GM12878 (cell line): ENCODE measurements around the gene IGFBP3. TPM values are rescaled to one million over a fixed set of nuclear protein-coding genes. Genes with fewer than 3 reads are reported as not detected.

Experiments used
- ATAC-seq: fragments of 200-7000 bp; cut with Tn5 transposase; 3 replicates; pipeline ENCODE4 v1.9.1; 2020; ENCODE audit warnings: mild to moderate bottlenecking, moderate library complexity
- BruUV-seq: library from RNA; stranded (reverse); fragments of 400-500 nt; replicated peaks from 2 replicates; lab custom pipeline; 2021; lab: Mats Ljungman, UMichigan
- CTCF ChIA-PET: fragments of 300-600 bp; sonication (Branson Sonifier 250); formaldehyde crosslinking; extraction: SDS; loops from one replicate; lab custom pipeline; 2021; ENCODE audit warnings: inconsistent platforms; lab: Yijun Ruan, JAX
- POLR2A ChIA-PET: fragments of 350-600 bp; formaldehyde crosslinking; extraction: SDS; loops from one replicate; lab custom pipeline; 2021; ENCODE audit warnings: inconsistent platforms; lab: Charles Lee
- RAD21 ChIA-PET: fragments of 300-600 bp; sonication (Branson Sonifier 250); formaldehyde crosslinking; loops from one replicate; lab custom pipeline; 2023; ENCODE audit warnings: antibody characterized with exemption; ENCODE audit not compliant: unreplicated experiment; lab: Charles Lee
- SMC1A ChIA-PET: fragments of 300-600 bp; sonication (Branson Sonifier 250); formaldehyde crosslinking; loops from one replicate; lab custom pipeline; 2023; ENCODE audit not compliant: unreplicated experiment, uncharacterized antibody; lab: Charles Lee
- DNase-seq: peaks from one replicate; pipeline ENCODE4 v3.0.0-alpha.2; 2011; ENCODE audit warnings: low read depth, low spot score
- FAIRE-seq: peaks from 3 replicates; lab custom pipeline; 2011; peaks lifted over from hg19 to GRCh38; lab: Jason Lieb, UNC
- H2AFZ ChIP-seq: 2 replicates; pipeline ENCODE4 v1.6.0; 2011; ENCODE audit warnings: low read depth, low read length, control low read depth; ENCODE audit not compliant: control insufficient read depth
- H3K27ac ChIP-seq: 2 replicates; pipeline ENCODE4 v1.5.1; 2011; ENCODE audit warnings: control low read depth; ENCODE audit not compliant: control insufficient read depth, insufficient read depth
- H3K27me3 ChIP-seq, 2 experiments: replicated peaks in 1 of 2; 2 replicates each; pipeline versions ENCODE4 v1.6.0 to v1.6.1; 2011; ENCODE audit warnings: low read length in 1 of 2; ENCODE audit not compliant: control insufficient read depth in 2 of 2, insufficient read depth in 2 of 2
- H3K36me3 ChIP-seq, 2 experiments: 2 replicates each; pipeline ENCODE4 v1.5.1; 2011; ENCODE audit warnings: low read length in 1 of 2; ENCODE audit not compliant: control insufficient read depth in 2 of 2, insufficient read depth in 2 of 2
- H3K4me1 ChIP-seq: 2 replicates; pipeline ENCODE4 v1.6.1; 2011; ENCODE audit warnings: mild to moderate bottlenecking, low read length, moderate library complexity, mixed read lengths; ENCODE audit not compliant: control insufficient read depth, insufficient read depth
- H3K4me2 ChIP-seq: 2 replicates; pipeline ENCODE4 v1.6.0; 2011; ENCODE audit warnings: control low read depth; ENCODE audit not compliant: control insufficient read depth, insufficient read depth
- H3K4me3 ChIP-seq: fragments of 200-600 bp; sonication (generic); 2 replicates; pipeline ENCODE4 v1.5.1; 2016
- H3K79me2 ChIP-seq: 2 replicates; pipeline ENCODE4 v1.6.0; 2011; ENCODE audit warnings: low read length; ENCODE audit not compliant: control insufficient read depth, insufficient read depth
- H3K9ac ChIP-seq: 2 replicates; pipeline ENCODE4 v1.8.0; 2011; ENCODE audit warnings: low read length, control low read depth, mixed read lengths; ENCODE audit not compliant: control insufficient read depth, insufficient read depth
- H3K9me3 ChIP-seq: replicated peaks from 3 replicates; pipeline ENCODE4 v1.5.1; 2011; ENCODE audit warnings: mild to moderate bottlenecking, low read length; ENCODE audit not compliant: control insufficient read depth, insufficient read depth
- H4K20me1 ChIP-seq: 2 replicates; pipeline ENCODE4 v1.6.0; 2011; ENCODE audit not compliant: control insufficient read depth, insufficient read depth
- ASH2L ChIP-seq: fragments of 300-600, 200-600 bp; sonication (generic); IDR thresholded peaks from 2 replicates; pipeline ENCODE4 v1.6.1; 2017; ENCODE audit warnings: low read depth, mild to moderate bottlenecking, borderline replicate concordance
- BACH1 ChIP-seq: fragments of 450-650 bp; IDR thresholded peaks from 2 replicates; pipeline ENCODE4 v1.6.1; 2017; ENCODE audit warnings: mild to moderate bottlenecking, borderline replicate concordance
- CREB1 ChIP-seq: IDR thresholded peaks from 2 replicates; pipeline ENCODE4 v1.6.1; 2012; ENCODE audit warnings: low read depth, mild to moderate bottlenecking, inconsistent platforms
- EP300 ChIP-seq, 2 experiments: fragments of 150-350 bp in 1 of 2; IDR thresholded peaks; 2 replicates each; pipeline ENCODE4 v1.6.1; 2011 to 2012; ENCODE audit warnings: low read depth in 2 of 2, low read length in 2 of 2, borderline replicate concordance in 1 of 2, improper control_type of control experiment in 1 of 2, inconsistent platforms in 1 of 2; ENCODE audit not compliant: control insufficient read depth in 1 of 2
- KLF5 ChIP-seq: fragments of 450-650 bp; IDR thresholded peaks from 2 replicates; pipeline ENCODE4 v1.6.1; 2014; ENCODE audit warnings: mild to moderate bottlenecking; ENCODE audit not compliant: partially characterized antibody
- NFYB ChIP-seq: IDR thresholded peaks from 2 replicates; pipeline ENCODE4 v1.6.1; 2011; ENCODE audit warnings: low read depth, mild to moderate bottlenecking, low read length, improper control_type of control experiment, moderate library complexity; ENCODE audit not compliant: insufficient read depth
- NR2C2 ChIP-seq: IDR thresholded peaks from 2 replicates; pipeline ENCODE4 v1.6.1; 2011; ENCODE audit warnings: borderline replicate concordance, low read depth; ENCODE audit not compliant: control insufficient read depth, insufficient read length
- SUZ12 ChIP-seq: fragments of 200-600 bp; sonication (generic); IDR thresholded peaks from one replicate; pipeline ENCODE4 v1.6.1; 2018; ENCODE audit warnings: antibody characterized with exemption, mild to moderate bottlenecking; ENCODE audit not compliant: unreplicated experiment
- WGBS: methylation state at CpG from one replicate; pipeline ENCODE4 v1.1.6; 2016; ENCODE audit warnings: low lambda C conversion rate; ENCODE audit not compliant: insufficient replicate concordance, insufficient coverage; ENCODE audit errors: missing lambda C conversion rate; 5-methylcytosine and 5-hydroxymethylcytosine counted together
- in situ Hi-C: fragments of 300-500 bp; cut with MboI; formaldehyde crosslinking; loops from 9 replicates; pipeline ENCODE4 v1.14.3; 2018; ENCODE audit warnings: mixed read lengths
- intact Hi-C: fragments of 100-400 bp; cut with micrococcal nuclease; formaldehyde crosslinking; loops from one replicate; pipeline ENCODE4 v1.14.2; 2022; ENCODE audit not compliant: unreplicated experiment
- polyA plus RNA-seq, 11 experiments: library from polyadenylated mRNA; depleted of rRNA in 4 of 11; unstranded in 6 of 11; stranded (reverse) in 5 of 11; fragments of >200 nt; fragmentation: Nextera tagmentation in 4 of 11; fragmentation: Illumina TruSeq in 1 of 11; extraction: Ambion mirVana in 4 of 11; extraction: Trizol in 1 of 11; gene quantifications; 1 replicate in 1 of 11; 2 replicates in 10 of 11; pipeline versions ENCODE4 v1.2.1 to v1.2.3, GENCODE V29; 2011 to 2016; ENCODE audit warnings: inconsistent platforms in 2 of 11, missing spikeins in 2 of 11, low read depth in 1 of 11
- total RNA-seq, 4 experiments: library from RNA; depleted of rRNA in 3 of 4; stranded (reverse); fragments of >200 nt in 3 of 4; fragmentation: Illumina TruSeq in 1 of 4; extraction: Trizol in 1 of 4; gene quantifications; 2 replicates each; pipeline versions ENCODE4 v1.2.1 to v1.2.3, GENCODE V29; 2013 to 2021
- TF ChIP-seq, protein P1 (sequence below): IDR thresholded peaks from 2 replicates; pipeline ENCODE4 v1.6.1; 2011; ENCODE audit warnings: low read depth, mild to moderate bottlenecking, low read length, moderate library complexity, borderline replicate concordance; ENCODE audit errors: extremely low read depth

The IGFBP3 gene
- total and polyA plus RNA-seq, 10 of the 15 experiments (the other 5 are each of a cell fraction or from before 2014, with no cell fraction given) = 6.0 to 28.0 (median 15.6) TPM

DNA sequence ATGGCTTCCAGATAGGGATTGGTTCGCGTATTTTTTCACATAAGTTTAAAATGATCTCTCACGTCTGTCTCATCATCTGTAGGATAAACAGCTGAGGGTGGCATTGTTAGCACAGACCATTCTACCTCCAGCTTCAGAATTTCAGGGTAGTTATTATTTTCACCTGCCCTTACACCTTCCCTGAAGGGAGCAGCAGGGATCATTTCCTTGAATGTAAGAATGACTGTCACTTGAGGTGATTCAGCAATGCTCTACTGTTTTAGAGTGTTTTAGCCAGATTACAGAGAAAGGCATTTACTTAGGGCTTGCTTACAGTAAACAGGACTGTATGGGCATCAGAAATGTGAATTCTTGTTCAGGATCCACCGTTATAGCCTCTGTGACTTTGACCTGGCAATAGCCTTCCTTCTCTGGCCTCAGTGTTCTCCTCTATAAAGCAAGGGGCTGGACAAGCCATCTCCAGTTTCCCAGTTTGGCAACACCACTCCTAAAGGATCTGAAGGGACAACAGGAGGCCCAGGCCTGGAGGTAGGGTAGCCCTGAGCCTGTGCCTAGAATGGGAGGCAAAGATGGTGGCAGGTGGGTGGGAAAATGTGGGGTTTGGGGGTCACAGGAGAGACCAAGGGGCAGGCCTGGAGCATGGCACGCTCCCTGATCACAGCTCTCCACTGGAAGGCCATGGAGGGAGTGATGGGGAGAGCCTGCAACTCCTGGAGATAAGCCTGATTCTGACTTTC is 34.0 kb downstream of the IGFBP3 start (continued):
- TF ChIP-seq, protein P1, sequence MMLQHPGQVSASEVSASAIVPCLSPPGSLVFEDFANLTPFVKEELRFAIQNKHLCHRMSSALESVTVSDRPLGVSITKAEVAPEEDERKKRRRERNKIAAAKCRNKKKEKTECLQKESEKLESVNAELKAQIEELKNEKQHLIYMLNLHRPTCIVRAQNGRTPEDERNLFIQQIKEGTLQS = no peak
- no peak for TF ChIP-seq EP300 (IDR thresholded peaks at IDR 0.05; ENCODE audit: borderline replicate concordance in 1 of 2, control insufficient read depth in 1 of 2, low read depth in 2 of 2, low read length in 2 of 2)
- TF ChIP-seq NR2C2 = no peak
- no peak for TF ChIP-seq NFYB
- TF ChIP-seq, all 136 proteins: peak for 0

DNA sequence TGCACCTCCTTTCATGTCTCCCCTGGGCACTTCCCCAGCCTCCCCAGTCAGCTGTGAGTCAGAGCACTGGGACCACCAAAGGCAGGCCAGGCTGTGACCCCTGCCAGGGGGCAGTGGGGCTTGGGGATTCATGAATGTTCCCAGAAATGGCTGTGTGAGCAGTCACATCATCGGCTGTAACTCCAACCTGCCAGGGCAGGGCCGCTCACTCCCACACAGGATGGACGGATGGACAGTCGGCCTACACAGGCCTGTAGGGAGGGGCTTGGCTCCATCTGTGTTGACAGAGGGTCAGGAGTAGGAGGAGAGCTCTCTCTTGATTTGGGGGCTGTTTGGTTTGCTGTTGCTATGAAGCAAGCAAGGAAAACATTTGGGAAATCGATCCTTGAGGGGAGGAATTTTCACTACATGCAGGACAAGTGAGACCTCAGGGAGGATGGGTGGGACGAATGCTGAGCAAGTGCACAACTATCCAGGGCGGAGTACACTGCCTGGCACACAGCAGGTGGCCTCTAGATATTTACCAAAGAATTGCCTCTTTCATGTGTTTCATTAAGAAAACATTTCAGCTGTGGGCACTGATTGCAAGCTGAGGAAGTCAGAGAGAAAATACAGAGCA is 35.7 kb downstream of the IGFBP3 start:
- H3K9ac ChIP-seq = no peak overlapping the region
- no peak overlapping the region for H3K27ac ChIP-seq
- H3K4me2 ChIP-seq = no peak overlapping the region
- ChIA-PET SMC1A (no interaction called here), RAD21 (no interaction called here), POLR2A (no interaction called here), CTCF (no interaction called here)
- intact Hi-C loops = no loop called here
- DNase-seq (no peak), ATAC-seq (no peak), FAIRE-seq (no peak)
- peaks cover 0 to 17% of the 10 kb centered on the region in 2 experiments for H3K27me3 ChIP-seq
- no peaks in the 10 kb centered on the region for H3K4me1 ChIP-seq
- no peaks in the 10 kb centered on the region for H3K36me3 ChIP-seq
- TF ChIP-seq BACH1 = no peak
- no peak for TF ChIP-seq KLF5
- TF ChIP-seq SUZ12 = no peak
- no peak for TF ChIP-seq NFYB
- TF ChIP-seq CREB1 = no peak
- TF ChIP-seq ASH2L = no peak
- in situ Hi-C loops = no loop called here
- 13% methylated on average over 7 of the region's 7 CpGs for WGBS
- BruUV-seq = no TSS peak
- no peak overlapping the region for H2AFZ ChIP-seq
- no peaks in the 10 kb centered on the region for H3K79me2 ChIP-seq
- no peak overlapping the region for H3K4me3 ChIP-seq
- 0 out of 2 replicates have a peak, but pooled peaks cover 4% of the 10 kb centered on the region for H4K20me1 ChIP-seq
- H3K9me3 ChIP-seq = no peaks in the 10 kb centered on the region
